Effector memory CD8-positive, alpha-beta T cell (primary cell): ENCODE measurements around the gene BCL2A1.
"Not testable (repeated sequence)": the region's sequence is repeated elsewhere in the genome, so short reads cannot be mapped to it uniquely, and the experiment has no call there.

Experiments
- ATAC-seq: fragments of 150-1000 bp; cut with Tn5 transposase; replicated peaks from 2 replicates; pipeline ENCODE4 v1.10.0; 2021; ENCODE audit warnings: mild to moderate bottlenecking, moderate library complexity
- DNase-seq, 3 experiments: peaks; one replicate each; pipeline ENCODE4 v3.0.0; 2021
- H3K27ac Mint-ChIP-seq, 2 donors: one replicate each; pipeline ENCODE4 v1.8.0; 2022; ENCODE audit warnings: mild to moderate bottlenecking in 2 of 2, mixed read lengths in 2 of 2, moderate library complexity in 2 of 2
- H3K27me3 Mint-ChIP-seq, 2 donors: one replicate each; pipeline ENCODE4 v1.8.0; 2022; ENCODE audit warnings: mixed read lengths in 2 of 2
- H3K36me3 Mint-ChIP-seq: one replicate; pipeline ENCODE4 v1.8.0; 2022; ENCODE audit warnings: mild to moderate bottlenecking, moderate library complexity, mixed read lengths; ENCODE audit not compliant: insufficient read depth
- H3K4me1 Mint-ChIP-seq, 2 donors: one replicate each; pipeline ENCODE4 v1.8.0; 2022; ENCODE audit warnings: low read depth in 2 of 2, mixed read lengths in 2 of 2
- H3K4me3 Mint-ChIP-seq, 2 donors: one replicate each; pipeline ENCODE4 v1.8.0; 2022; ENCODE audit warnings: mild to moderate bottlenecking in 2 of 2, mixed read lengths in 2 of 2, moderate library complexity in 2 of 2
- H3K9me3 Mint-ChIP-seq, 2 donors: one replicate each; pipeline ENCODE4 v1.8.0; 2022; ENCODE audit warnings: mixed read lengths in 2 of 2

BCL2A1 gene

GRCh38 chr15:79942741-79943481, 28.1 kb downstream of the BCL2A1 start:
- ATAC-seq (no peak), DNase-seq (no peak)
- no peaks in the 10 kb centered on the region for H3K36me3 Mint-ChIP-seq
- H3K27ac Mint-ChIP-seq = peak overlapping the region in 1 of 2 donors; percentile 8
- H3K9me3 Mint-ChIP-seq = no peaks in the 10 kb centered on the region
- H3K27me3 Mint-ChIP-seq = no peaks in the 10 kb centered on the region
- H3K4me1 Mint-ChIP-seq = peaks cover 0 to 5% of the 10 kb centered on the region in 2 donors
- no peak overlapping the region for H3K4me3 Mint-ChIP-seq

DNA sequence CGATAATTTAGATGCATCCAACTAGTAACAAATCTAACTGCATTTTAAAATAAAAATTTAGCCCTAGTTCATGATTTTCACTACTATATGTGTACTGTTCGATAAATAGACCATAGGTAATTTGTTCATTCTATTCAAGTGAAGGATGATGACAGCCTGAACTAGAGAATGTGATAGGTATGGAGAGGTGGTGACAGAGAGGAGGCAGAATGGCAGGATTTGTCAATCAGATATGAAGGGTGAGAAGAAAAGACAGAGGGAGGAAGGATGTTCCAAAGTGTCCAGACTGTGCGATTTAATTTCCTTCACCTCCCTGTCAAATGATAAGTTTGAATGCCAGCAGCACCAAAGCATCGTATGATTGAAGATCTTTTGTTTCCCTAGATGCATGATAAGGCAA, 31.6 kb downstream of the BCL2A1 start:
- Mint-ChIP-seq H3K9me3 (no peaks in the 10 kb centered on the region), H3K4me1 (peaks cover 0 to 5% of the 10 kb centered on the region in 2 donors), H3K36me3 (no peaks in the 10 kb centered on the region), H3K27ac (no peak overlapping the region), H3K4me3 (no peak overlapping the region), H3K27me3 (peaks cover 0 to 14% of the 10 kb centered on the region in 2 donors)
- DNase-seq (no peak), ATAC-seq (no peak)

GRCh38 chr15:79938143-79938542, 32.9 kb downstream of the BCL2A1 start:
- Mint-ChIP-seq H3K27ac (no peak overlapping the region), H3K4me3 (no peak overlapping the region), H3K9me3 (no peaks in the 10 kb centered on the region), H3K27me3 (peaks cover 0 to 14% of the 10 kb centered on the region in 2 donors), H3K4me1 (peaks cover 0 to 5% of the 10 kb centered on the region in 2 donors), H3K36me3 (no peaks in the 10 kb centered on the region)
- ATAC-seq (no peak), DNase-seq (no peak)

DNA sequence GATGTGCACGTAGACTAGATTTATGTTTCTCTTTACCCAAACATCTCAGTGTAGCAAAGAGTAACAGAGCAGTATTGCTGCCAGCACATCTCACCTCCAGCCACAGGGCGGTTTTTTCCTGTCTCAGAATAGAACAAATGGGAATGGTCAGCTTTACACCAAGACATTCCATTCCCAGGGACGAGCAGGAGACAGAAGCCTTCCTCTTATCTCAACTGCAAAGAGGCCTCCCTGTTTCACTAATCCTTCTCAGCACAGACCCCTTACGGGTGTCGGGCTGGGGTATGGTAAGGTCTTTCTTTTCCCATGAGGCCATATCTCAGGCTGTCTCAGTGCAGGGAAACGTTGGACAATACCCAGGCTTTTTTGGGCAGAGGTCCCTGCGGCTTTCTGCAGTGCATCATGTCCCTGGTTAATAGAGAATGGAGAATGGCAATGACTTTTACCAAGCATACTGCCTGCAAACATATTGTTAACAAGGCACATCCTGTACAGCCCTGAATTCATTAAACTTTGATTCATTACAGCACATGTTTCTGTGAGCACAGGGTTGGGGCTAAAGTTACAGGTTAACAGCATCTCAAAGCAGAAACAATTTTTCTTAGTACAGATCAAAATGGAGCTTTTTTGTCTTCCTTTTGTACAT, 35.3 kb downstream of the BCL2A1 start:
- not testable (repeated sequence) for H3K36me3 Mint-ChIP-seq, H3K4me1 Mint-ChIP-seq, DNase-seq, ATAC-seq, H3K4me3 Mint-ChIP-seq, H3K9me3 Mint-ChIP-seq
- Mint-ChIP-seq H3K27me3 (peaks cover 19 to 37% of the 10 kb centered on the region in 2 donors), H3K27ac (peak overlapping the region in 1 of 2 donors; percentile 70)

GRCh38 chr15:79933231-79933630, 37.8 kb downstream of the BCL2A1 start:
- H3K4me3 Mint-ChIP-seq = no peak overlapping the region
- H3K36me3 Mint-ChIP-seq = no peaks in the 10 kb centered on the region
- H3K27me3 Mint-ChIP-seq = peaks cover 27 to 42% of the 10 kb centered on the region in 2 donors
- H3K27ac Mint-ChIP-seq = no peak overlapping the region
- ATAC-seq = no peak
- H3K9me3 Mint-ChIP-seq = no peaks in the 10 kb centered on the region
- no peak for DNase-seq
- no peaks in the 10 kb centered on the region for H3K4me1 Mint-ChIP-seq

- H3K4me3 Mint-ChIP-seq = no peak overlapping the region
- H3K9me3 Mint-ChIP-seq = no peaks in the 10 kb centered on the region
- ATAC-seq (no peak), DNase-seq (no peak)
- H3K27me3 Mint-ChIP-seq = peaks cover 27 to 42% of the 10 kb centered on the region in 2 donors
- no peak overlapping the region for H3K27ac Mint-ChIP-seq
- no peaks in the 10 kb centered on the region for H3K4me1 Mint-ChIP-seq
- no peaks in the 10 kb centered on the region for H3K36me3 Mint-ChIP-seq
Measured at GRCh38 chr15:79932447-79932846, 38.5 kb downstream of the BCL2A1 start.

DNA sequence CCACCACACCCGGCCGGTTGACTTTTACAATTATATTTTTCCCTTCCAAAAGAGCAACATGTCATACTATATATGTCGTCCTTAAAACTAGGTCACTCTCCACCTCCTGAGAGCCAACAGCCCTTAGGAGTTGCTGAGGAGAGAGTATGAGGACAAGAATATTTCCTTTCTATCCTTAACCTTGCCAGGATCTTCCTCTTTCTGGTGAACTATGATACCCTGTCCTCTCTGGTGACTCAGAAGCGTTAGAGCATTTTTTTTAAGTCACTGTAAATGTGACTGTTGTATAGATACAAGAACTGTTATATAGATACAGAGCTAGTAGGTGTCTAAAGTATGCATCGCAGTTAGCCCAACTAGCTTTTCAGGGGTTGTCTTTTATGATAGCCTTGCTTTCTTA, 40.5 kb downstream of the BCL2A1 start:
- Mint-ChIP-seq H3K4me3 (no peak overlapping the region), H3K27ac (no peak overlapping the region), H3K36me3 (no peaks in the 10 kb centered on the region)

GRCh38 chr15:79929412-79929811, 41.6 kb downstream of the BCL2A1 start:
- Mint-ChIP-seq H3K9me3 (no peaks in the 10 kb centered on the region), H3K36me3 (peaks cover 1% of the 10 kb centered on the region), H3K27me3 (peaks cover 27 to 28% of the 10 kb centered on the region in 2 donors), H3K27ac (no peak overlapping the region), H3K4me1 (no peaks in the 10 kb centered on the region), H3K4me3 (no peak overlapping the region)
- DNase-seq (no peak), ATAC-seq (no peak)

More for the DNA sequence above, 40.5 kb downstream of the BCL2A1 start:
- Mint-ChIP-seq H3K27me3 (peaks cover 27 to 34% of the 10 kb centered on the region in 2 donors), H3K9me3 (no peaks in the 10 kb centered on the region), H3K4me1 (no peaks in the 10 kb centered on the region)
- DNase-seq (no peak), ATAC-seq (no peak)

DNA sequence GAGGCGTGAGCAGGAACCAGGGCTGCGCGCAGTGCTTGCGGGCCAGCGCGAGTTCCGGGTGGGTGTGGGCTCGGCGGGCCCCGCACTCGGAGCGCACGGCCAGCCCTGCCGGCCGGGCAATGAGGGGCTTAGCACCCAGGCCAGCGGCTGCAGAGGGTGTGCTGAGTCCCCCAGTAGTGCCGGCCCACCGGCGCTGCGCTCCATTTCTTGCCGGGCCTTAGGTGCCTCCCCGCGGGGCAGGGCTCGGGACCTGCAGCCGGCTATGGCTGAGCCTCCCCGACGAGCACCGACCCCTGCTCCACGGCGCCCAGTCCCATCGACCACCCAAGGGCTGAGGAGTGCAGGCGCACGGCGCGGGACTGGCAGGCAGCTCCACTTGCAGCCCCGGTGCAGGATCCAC, 44.9 kb downstream of the BCL2A1 start:
- not testable (repeated sequence) for ATAC-seq, H3K27me3 Mint-ChIP-seq, DNase-seq, H3K9me3 Mint-ChIP-seq, H3K4me3 Mint-ChIP-seq, H3K27ac Mint-ChIP-seq
- H3K36me3 Mint-ChIP-seq = peaks cover 16% of the 10 kb centered on the region
- peaks cover 14 to 21% of the 10 kb centered on the region in 2 donors for H3K4me1 Mint-ChIP-seq

GRCh38 chr15:79924379-79924778, 46.6 kb downstream of the BCL2A1 start:
- DNase-seq (no peak), ATAC-seq (no peak)
- peaks cover 0 to 5% of the 10 kb centered on the region in 2 donors for H3K27me3 Mint-ChIP-seq
- peaks cover 14 to 21% of the 10 kb centered on the region in 2 donors for H3K4me1 Mint-ChIP-seq
- peaks cover 20% of the 10 kb centered on the region for H3K36me3 Mint-ChIP-seq
- peak overlapping the region in 1 of 2 donors; percentile 99 for H3K27ac Mint-ChIP-seq
- peak overlapping the region; percentile 96 to 97 for H3K4me3 Mint-ChIP-seq
- H3K9me3 Mint-ChIP-seq = peaks cover 0 to 5% of the 10 kb centered on the region in 2 donors

- H3K36me3 Mint-ChIP-seq = peaks cover 20% of the 10 kb centered on the region
- ATAC-seq = peak; percentile 89
- H3K4me1 Mint-ChIP-seq = peaks cover 16 to 21% of the 10 kb centered on the region in 2 donors
- no peaks in the 10 kb centered on the region for H3K27me3 Mint-ChIP-seq
- peak overlapping the region; percentile 96 to 97 for H3K4me3 Mint-ChIP-seq
- DNase-seq = peak; percentile 99 to 100 (median 100)
- H3K9me3 Mint-ChIP-seq = peaks cover 0 to 8% of the 10 kb centered on the region in 2 donors
- peak overlapping the region; percentile 97 to 99 for H3K27ac Mint-ChIP-seq
Measured at GRCh38 chr15:79923515-79924169, 47.4 kb downstream of the BCL2A1 start.

GRCh38 chr15:79923079-79923514, 47.9 kb downstream of the BCL2A1 start:
- Mint-ChIP-seq H3K4me3 (peak overlapping the region; percentile 96 to 97), H3K27ac (peak overlapping the region; percentile 97 to 99), H3K9me3 (peaks cover 0 to 8% of the 10 kb centered on the region in 2 donors), H3K36me3 (peaks cover 20% of the 10 kb centered on the region), H3K27me3 (no peaks in the 10 kb centered on the region), H3K4me1 (peaks cover 16 to 21% of the 10 kb centered on the region in 2 donors)
- ATAC-seq = peak; percentile 53
- DNase-seq = peak; percentile 68 to 78 (median 69)

DNA sequence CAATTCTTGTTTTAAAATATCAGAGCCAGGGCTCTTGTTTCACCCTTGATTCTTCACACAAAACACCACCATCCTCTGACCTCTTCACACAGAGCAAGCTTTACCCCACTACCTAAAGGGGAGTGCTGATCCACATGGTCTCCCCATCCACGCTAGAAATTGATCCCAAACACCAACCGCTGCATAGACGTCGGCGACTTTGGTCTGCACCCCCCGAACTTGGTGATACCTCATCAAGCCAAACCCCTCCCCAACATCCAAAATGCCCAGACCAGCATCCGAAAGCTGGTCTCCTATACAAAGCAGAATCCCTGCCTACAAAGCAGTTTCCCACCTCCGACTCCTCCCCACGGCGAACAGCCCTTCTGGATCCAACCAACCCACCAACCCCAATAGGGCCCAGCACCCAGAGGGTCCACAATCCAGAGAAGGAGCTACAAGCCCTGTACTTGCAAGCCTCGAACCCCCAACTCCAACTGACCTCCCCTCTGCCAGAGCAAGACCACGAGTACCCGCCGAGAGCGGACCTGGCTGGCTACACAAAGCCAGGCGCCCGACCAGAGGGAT, 48.4 kb downstream of the BCL2A1 start:
- peaks cover 0 to 8% of the 10 kb centered on the region in 2 donors for H3K9me3 Mint-ChIP-seq
- H3K36me3 Mint-ChIP-seq = peaks cover 20% of the 10 kb centered on the region
- H3K4me1 Mint-ChIP-seq = peaks cover 16 to 21% of the 10 kb centered on the region in 2 donors
- H3K27me3 Mint-ChIP-seq = no peaks in the 10 kb centered on the region
- DNase-seq (no peak), ATAC-seq (no peak)
- H3K27ac Mint-ChIP-seq = peak overlapping the region; percentile 97 to 99
- peak overlapping the region; percentile 96 to 97 for H3K4me3 Mint-ChIP-seq
